Stimulated activated CD4-positive, alpha-beta T cell treated with anti-CD3 and anti-CD28 coated beads, Interleukin-1b, Interleukin-23, amount 100 ng/mL, for 1 hour (primary cell): Measurements from ENCODE around the gene B3GLCT.

Experiments used
- DNase-seq, 2 donors: peaks; one replicate each; pipeline ENCODE4 v3.0.0-alpha.2; 2020; ENCODE audit warnings: low read depth in 2 of 2

Gene B3GLCT

DNA sequence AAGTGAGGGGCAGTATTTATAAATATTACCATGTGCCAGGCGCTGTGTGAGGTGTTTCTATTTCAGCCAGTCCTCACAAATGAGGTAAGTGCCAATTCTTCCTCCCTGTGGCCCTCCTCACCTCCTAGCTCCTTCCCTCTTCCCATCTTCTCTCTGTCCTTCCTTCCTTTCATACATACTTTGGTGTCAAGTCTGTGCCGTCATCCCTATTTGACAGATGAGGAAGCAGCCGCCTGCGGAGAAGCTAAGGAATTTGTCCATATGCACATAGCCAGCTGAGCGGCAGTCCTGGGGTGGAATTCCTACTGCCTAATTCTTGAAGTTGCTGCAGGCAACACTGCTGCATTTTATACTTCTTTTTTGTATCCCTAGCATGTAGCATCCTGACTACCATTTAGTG is 150.8 kb downstream of the B3GLCT start:
- DNase-seq, result no peak

DNA sequence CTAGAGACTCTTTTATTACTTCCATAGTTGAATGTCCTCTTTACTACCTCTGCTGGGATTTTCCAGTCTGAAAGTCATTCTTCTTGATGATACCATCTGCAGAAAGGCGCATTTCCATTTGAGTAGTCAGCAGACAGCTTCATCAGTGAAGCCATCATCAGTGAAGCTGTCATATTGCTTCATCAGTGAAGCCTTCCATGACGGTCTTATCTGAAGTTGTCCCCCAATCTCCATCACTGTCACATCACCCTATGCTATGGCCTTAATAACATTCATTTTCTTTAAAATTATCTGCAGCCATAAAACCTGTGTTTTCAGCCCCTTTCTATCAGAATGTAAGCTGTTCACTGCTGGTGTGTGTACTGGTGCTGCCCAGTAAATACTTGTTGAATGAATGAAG is 151.6 kb downstream of the B3GLCT start:
- no peak for DNase-seq

DNA sequence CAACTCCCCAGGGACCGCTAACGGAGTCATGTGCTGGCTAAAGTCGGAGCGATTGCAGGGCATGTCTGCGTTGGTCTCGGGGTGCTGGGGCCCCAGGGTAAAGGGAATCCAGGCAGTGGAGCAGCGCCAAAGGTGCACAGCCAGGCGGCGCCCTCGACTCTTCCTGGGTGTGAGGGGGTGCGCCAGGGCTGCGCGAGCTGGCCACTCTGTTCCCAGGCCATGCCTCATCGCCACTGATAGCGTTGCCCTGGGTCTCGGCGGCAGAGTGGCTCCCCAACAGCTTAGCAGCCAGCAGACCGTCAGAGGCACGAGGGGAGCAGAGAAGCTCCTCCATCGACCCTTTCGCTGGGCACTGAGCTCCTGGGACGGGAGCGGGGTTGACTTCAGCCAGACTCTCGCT is 152.7 kb downstream of the B3GLCT start:
- no peak for DNase-seq

DNA sequence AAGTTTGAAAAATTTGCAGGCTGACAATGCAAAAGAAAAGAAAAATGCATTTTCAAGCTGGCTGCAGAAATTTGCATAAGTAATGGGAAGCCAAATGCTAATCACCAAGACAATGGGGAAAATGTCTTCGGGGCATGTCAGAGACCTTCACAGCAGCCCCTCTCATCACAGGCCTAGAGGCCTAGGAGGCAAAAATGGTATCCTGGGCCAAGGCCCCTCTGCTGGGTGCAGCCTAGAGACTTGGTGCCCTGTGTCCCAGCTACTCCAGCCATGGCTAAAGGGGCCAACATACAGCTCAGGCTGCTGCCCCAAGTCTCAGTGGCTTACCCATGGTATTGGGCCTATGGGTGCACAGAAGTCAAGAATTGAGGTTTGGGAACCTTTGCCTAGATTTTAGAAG is 155.2 kb downstream of the B3GLCT start:
- DNase-seq, result no peak

DNA sequence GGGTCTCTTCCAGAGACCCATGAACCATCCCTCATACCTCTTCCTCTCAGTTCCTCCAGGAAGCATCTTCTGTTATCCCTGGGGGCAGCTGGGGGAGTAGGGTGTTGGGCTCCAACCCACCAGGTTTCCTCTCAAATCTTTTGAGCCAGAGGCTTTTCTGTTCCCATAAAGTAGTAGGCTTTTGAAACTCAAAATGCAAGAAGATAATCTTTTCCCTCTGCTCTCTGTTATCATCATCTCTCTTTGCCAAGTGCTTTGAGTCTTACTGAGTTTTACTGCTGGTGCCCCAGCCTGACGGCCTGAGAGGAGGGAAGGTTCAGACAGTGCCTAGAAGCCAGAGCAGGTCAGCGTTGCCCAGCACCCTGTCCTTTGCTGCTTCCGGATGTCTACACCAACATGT is 157.2 kb downstream of the B3GLCT start:
- DNase-seq, result no peak

DNA sequence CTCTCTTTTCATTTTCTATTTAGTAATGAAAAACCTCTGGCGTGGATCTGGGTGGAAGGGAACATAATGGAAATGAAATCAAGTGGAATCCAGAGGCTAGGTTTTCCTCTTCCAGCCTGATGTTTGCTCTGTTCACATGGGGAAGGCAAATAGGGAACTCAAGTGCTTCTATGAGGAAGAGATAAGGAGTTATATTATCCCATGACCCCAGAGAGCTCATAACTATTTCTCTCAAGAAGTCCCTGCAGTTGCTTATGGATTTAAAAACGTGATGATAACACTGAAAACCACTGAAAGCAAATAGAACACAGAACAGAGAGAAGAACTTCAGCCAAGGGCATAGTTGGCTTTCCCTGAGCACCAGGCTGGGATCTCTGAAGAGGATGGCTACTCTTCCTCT is 157.8 kb downstream of the B3GLCT start:
- no peak for DNase-seq

DNA sequence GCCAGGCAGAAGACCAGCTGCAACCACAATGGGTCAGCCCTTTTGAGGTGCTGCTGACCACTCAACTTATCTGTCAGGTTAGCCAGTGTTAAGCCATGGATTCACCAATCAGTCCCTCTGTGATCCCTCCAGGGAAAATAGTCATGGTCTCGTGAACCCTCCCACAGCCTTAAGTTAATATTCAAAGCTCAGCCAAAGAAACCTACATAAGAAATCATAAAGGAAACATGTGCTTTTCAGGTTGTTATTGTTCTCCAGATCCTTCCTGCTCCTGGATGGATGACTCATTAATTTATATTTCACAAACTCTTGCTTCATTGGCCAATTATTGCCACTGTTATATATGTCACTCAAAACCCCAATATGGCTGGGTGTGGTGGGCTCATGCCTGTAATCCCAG is 161.9 kb downstream of the B3GLCT start:
- no peak for DNase-seq

DNA sequence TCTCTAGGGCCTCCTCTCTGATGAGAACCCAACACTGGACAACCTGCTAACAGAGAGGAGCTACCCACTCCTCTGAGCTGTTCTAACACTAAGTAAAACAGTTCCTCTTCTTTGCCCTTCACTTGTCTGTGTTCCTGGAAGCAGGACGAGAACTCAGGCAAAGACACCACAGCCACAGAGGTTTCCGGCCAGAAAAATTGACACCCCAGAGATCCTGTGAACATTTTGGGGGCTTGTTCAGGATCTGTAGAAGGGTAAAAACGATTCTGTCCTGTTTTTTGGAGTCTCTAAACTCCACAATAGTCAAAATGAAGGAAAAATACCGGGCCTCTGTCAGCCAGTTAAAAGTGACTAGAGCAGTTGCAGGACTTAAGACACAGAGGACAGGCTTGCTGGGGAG is 165.9 kb downstream of the B3GLCT start:
- DNase-seq, result no peak

DNA sequence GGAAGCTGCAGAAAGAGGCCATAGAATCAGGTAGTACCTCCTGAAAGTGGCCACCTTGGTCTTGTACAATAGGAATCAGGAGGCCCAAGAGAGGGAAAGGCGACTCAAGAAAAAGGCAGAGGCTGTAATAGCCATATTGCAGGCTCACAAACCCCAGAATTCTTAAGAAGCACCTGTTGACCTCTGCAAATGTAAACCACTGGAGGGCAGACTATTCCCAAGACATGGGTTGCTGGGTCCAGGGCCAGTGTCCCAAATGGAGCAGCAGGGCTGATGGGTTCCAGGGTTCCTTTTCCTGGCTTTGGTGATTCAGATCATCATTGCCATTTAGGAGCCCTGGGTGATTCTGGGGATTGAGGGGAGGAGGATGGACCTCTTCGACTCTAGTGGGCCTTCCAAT is 167.6 kb downstream of the B3GLCT start:
- no peak for DNase-seq

DNA sequence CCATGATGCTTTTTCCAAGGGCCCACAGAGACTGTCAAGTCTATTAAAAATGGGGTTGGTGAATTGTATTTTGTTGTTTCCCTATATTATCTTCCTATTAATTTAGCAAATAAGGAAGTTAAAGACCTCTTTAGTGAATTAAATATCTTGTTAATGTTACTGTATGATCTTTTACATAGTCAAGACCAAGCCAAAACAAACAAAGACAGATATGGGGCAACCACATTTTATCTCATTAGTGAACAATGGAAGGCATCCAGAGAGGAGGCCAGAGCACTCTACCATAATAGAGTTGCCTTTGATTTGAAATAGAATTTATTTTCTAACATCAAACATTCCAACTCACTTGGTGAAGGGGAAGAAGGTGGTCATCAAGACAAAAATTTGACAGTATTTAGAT is 169.4 kb downstream of the B3GLCT start:
- DNase-seq, result no peak

DNA sequence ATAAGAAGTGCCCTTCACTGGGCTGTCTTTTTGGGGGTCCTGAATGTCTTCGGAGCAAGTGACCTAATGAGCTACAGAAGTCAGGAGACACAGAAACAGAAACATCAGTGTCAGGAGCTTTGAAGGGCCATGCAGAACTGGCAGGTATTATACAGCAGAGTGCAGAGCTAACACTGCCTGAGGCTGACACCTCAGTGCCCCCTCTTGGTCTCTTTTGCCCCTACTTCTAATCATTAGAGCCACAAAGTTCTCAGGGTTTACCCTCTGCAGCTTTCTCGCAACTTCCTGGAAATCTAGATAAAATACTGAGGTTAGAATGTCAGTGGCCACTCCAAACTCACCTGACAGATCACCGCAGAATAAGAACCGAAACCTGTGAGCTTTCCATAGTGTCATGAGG is 172.7 kb downstream of the B3GLCT start:
- DNase-seq, result no peak

DNA sequence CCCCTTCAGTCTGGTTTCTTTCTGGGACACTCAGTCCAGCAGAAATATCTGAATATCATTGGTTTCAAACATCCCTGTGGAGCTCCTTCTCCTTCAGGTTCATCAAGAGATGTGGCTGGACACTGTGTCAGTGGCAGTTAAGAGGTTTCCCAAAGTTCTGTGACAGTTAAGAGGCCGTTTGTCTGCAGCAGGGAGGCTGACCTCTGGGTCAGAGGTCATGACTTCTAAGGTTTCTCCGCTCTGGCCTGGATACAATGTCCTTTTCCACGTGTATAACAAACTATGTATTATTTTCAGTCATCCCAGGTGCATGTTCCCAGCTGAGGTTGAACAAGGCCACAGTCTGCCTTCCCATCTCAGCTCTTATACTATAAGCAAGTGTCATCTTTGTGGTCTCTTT is 174.9 kb downstream of the B3GLCT start:
- DNase-seq, result no peak

DNA sequence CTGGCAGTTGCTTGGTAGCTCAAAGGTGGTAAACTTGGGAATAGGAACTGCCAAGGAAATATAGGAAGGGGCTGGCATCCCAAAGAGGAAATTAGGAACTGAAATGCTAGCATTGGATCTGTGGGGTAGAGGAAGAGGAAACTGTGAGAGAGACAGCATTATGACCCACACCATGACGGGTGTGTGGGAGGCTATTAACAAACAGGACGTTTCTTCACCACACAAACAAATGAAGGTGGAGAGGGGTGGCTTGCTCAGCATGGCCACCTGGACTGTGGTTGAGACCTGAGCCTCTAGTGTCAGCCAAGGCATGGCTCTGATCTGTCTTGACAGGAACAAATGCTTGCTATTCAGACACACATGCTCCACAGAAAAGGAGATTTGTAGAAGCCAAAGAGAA is 178.2 kb downstream of the B3GLCT start:
- no peak for DNase-seq

DNA sequence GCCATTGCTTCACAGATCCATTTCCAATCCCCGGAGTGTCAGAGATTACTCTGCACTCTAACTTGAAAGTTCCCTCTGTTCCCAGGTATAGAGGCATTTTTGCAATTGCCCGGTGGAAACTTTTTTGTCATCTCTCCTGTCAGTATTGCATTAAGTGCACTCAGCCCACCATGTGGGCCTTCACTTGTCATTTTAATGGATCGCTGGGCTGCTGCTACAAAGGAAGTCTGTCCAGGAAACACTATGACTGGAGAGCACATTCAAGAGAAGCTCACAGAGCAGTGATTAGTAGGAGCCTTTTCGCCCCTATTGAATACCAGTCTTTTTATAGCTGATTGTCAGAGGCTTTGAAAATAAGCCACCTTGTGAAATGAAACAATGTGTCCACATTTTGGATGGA is 180.9 kb downstream of the B3GLCT start:
- DNase-seq, result no peak
